Activated CD4-positive, alpha-beta T cell treated with anti-CD3 and anti-CD28 coated beads for 48 hours (primary cell): ENCODE data around the gene TMEM39A.

Experiments
- DNase-seq: peaks from one replicate; pipeline ENCODE4 v3.0.0-alpha.2; 2020

TMEM39A gene

DNA sequence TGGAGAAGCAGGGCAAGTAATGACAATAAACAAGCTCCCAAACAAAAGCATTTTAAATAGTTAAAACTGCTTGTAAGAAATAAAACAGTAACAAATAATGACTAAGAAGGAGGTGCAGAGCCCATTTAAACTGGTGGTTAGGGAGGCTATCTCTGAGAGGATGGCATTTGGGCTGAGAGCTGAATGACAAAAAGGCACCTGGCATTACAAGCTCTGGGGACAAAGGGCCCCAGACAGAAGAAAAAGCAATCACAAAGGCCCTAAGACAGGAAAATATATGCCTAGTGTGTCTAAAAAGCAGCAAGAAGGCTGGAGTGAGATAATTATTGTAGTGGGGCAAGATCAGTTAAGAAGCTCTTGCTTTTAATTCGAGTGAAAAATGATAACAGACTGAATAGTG lies 9.6 kb downstream of the TMEM39A start:
- no peak for DNase-seq

DNA sequence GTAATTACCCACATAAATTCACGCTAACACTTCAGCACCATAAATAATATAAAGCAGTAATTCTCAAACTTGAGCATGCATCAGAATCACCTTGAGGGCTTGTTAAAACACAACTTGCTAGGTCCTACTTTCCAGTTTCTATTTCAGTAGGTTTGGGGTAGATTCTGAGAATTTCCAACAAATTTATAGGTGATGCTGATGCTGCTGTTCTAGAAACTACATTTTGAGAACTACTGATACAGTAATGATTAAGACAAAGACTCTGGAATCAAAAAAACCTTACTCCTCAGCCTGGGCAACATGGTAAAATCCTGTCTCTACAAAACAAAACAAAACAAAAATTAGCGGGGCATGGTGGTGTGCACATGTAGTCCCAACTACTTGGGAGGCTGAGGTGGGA lies 18.8 kb downstream of the TMEM39A start:
- no peak for DNase-seq

DNA sequence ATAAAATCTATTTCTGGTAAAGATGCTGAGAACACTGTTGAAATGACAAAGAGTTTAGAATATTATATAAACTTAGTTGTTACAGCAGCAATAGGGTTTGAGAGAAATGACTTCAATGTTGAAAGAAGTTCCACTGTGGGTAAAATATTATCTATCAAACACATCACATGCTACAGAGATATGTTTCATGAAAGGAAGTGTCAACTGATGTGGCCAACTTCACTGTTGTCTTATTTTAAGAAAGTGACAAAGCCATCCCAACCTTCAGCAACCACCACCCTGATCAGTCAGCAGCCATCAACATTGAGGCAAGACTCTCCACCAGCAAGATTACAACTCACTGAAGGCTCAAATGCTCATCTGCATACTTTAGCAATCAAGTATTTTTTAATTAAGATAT lies 20.2 kb downstream of the TMEM39A start:
- DNase-seq = no peak

DNA sequence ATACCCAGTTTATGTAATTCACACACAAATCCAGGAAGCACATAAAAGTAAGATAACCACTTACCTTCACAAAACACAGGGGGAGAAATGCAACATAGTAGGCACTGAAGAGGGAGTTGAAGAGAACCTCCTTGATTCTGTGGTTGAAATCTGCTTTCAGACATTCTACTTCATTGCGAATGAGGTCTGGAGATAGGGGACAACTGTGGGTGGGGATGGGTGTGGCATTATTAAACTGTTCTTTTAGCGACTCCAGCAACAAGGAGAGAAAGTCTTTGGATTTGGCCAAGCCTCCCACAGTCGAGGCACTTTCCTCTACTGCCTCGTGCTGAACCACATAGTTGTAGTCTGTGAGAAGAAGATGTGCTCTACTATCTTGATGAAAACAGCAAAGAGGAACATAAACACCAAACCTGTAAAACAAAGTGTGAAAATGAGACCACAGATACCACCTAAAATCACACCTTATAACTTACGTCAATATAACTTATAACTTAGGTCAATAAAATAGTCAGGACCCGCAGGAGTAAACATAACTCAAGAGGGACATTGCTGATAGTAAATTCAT lies 25.6 kb downstream of the TMEM39A start:
- DNase-seq = no peak

DNA sequence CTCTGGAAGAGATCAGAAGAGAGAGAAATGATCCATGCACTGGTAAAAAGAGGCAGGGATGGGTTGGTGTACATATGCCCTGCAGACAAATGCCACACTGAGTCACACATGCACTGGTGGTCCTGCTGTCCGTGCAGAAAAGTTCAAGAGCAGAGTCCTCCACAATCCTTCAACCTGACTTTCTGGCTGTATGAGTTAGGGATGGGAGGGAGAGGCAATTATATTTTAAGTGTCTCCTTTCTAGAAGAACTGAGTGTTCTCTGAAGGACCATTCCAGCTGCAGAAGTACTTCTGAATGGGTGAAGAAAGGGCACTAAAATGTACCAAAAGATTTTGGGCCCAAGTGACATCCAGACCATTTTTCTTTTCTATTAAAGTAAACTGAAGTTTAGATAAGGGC lies 26.4 kb downstream of the TMEM39A start:
- no peak for DNase-seq

DNA sequence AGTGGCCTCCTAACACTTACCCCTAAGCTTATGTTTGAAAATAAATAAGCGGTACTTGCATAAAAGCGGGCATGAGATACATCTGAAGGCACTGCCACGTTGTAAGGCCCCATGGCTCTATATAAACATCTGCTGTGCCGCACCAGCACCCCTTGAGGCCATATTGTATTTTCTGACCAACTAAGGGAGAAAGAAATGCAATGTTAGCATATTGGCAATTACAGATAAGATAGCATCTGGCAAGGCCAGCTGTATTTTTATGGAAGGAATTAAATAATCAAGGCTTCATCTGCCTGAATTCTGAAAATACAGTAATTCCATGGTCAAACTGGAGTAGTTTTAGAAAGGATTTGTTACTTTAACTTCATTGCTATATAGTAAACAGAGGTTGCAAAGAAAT lies 28.7 kb downstream of the TMEM39A start:
- no peak for DNase-seq

DNA sequence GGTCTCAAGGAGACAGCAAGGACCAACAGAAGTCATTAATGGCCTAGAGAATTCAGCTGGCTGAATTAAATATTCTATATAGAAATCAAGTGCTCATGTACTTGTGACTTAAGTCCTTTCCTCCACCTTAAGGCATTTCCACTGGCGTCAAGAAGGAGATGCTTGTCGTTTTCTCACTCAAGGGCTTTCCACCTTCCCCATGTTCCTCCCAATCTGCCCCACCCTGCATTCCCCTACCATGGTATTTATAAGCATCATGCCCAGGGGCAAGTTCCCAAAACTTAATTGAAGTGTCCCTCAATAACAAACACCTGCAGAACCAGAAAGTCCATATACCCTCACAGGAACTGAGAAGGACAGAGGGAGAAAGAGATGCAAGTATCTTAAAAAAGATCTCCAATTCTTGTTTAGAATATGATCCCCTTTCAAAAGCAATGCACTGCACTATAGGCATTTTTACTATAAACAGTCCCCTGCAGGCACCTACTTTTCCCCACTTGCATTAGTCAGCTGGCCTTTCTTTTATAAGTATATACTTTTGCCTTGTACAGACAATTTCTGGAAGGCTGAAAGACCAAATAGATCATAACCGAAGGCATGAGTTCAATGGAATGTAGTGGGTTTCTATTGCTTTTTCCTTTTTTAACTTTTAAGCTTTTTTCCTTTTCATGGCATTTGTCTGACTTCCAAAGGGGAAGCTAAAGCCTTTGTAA lies 29.6 kb downstream of the TMEM39A start:
- DNase-seq = no peak

DNA sequence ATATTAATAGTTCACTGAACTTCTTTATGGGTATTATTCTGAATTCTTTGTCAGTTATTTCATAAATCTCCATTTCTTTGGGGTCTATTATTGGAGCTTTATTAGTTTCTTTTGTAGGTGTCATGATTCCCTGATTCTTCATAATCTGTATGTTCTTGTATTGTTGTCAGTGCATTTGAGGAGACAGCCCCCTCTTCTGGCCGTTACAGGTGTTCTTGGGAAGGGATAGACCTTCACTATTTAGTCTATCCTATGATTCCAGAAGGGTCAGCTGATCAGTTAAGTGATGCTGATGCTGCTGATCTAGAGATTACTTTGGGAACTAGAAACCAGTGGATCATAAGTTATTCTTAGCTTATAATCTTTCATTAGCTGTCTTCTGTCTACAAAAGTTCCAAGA lies 34.9 kb downstream of the TMEM39A start:
- no peak for DNase-seq

DNA sequence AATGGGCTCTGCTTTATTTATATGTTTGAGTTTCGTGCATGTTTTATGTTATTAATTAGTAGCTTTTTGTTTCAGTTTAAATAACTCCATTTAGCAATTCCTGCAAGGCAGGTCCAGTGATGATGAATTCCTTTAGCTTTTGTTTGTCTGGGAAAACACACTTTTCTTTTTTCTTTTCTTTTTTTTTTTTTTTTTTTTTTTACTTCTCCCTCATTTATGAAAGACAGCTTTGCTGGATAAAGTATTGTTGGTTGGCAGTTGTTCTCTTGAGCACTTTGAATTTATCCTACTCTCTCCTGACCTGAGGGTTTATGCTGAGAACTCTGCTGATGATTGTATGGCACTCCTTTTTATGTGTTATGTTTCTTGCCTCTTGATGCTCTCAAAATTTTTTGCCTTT lies 35.7 kb downstream of the TMEM39A start:
- DNase-seq = no peak

DNA sequence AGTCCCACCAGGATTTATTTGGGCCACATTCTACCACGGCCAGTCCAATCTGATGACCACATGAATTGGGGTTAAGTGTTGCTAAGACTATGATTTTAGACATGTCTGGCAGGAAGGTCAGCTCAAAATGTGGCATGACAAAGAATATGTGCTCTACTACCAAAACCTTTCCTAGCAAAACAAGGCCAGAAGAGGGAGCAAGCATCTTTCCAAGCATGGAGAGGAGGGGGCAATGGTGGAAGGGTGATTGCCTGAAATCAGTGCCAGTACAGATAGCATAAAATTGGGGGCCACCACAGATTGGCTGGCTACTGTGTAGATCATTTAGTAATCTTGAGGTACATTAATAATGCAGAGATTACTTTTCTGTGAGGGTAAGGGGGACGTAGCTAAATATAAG lies 43.2 kb downstream of the TMEM39A start:
- DNase-seq = no peak

DNA sequence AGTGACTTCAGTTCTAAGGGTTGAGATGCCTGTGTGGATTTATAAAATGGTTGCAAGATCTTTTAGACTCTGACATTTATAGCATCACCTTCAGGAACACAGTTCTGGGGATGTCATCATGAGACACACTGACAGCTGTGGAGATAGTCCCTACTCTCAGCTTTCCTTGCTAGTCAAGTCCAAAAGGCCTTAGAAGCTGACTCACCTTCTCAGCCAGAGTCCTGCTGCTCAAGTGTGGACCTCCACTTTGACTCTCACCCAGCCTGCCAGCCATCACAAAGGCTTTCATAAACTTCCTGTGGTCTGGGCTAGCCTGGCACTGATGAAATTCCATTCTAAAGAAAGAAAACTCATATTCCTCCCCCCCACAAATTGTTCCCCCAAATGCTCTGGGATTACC lies 44.8 kb downstream of the TMEM39A start:
- no peak for DNase-seq

DNA sequence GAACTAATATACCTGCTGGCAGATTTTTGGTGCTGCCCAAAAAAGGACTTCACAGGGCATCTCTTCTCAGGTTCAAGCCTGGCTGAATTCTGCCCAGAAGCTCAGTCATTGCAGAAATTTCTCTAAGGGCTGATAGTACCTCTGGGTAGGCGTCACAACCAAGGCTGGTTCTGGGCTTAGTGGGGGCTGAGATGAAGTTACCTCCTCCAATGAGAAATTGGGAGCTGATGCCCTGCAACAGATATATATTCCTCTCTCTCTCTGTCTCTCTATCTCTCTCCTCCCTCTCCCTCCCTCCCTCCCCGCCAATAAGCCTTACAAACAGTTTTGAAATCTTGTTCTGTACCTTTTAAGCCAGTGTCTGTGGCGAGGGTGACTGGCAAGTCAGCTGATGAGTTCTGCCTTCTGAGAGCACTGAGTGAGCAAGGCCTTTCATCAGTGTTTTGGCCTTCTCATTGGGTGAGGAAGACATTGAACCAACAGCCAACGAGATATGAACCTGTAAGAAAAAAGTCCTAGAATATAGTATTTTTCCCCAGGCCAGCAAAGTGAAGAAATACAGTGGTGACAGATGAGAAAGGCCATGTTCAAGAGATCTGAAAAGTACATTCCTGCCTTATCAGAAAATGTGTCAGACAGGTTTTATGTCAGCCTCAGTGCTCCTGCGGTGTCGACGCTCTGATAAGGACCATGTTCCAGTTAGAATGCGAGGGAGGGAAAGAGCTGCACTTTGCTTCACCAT lies 45.5 kb downstream of the TMEM39A start:
- no peak for DNase-seq

DNA sequence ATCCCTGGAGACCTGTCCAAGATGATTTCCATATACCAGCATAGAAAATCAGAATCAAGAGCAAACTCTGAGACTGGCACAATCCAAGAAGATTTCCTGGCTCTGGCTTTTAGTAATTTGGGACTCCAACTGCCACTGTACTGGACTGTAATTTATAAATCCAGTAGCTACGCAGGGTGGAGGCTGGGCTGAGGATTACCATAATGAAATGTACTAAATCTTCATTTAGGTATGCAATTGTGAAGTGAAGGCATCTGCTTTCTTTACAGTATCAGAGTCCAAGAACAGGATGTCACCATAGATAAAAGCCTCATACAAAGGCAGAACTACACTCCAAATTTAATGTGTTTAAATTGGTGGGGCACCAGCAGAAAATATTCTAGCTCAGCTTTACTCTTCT lies 46.5 kb downstream of the TMEM39A start:
- no peak for DNase-seq

DNA sequence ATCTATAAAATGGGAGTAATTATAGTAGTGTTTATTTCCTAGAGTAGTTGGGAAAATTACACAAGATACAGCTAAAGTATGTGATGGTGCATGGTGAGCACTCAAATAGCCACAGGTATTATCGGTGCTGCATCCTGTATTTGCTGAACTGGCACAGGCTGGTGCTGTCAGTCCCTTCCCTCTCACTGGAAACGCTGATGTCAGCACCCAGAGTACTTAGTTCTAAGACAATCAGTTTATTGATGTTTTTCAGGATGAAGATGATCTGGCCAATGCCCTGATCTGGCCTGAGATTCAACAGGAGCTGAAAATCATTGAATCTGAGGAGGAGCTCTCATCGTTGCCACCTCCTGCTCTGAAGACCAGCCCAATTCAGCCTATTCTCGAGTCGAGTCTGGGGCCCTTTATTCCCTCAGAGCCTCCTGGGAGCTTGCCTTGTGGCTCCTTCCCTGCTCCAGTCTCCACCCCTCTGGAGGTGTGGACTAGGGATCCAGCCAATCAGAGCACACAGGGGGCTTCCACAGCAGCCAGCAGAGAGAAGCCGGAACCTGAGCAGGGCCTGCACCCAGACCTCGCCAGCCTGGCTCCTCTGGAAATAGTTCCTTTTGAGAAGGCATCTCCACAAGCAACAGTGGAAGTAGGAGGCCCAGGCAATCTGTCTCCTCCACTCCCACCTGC lies 49.7 kb downstream of the TMEM39A start:
- no peak for DNase-seq

DNA sequence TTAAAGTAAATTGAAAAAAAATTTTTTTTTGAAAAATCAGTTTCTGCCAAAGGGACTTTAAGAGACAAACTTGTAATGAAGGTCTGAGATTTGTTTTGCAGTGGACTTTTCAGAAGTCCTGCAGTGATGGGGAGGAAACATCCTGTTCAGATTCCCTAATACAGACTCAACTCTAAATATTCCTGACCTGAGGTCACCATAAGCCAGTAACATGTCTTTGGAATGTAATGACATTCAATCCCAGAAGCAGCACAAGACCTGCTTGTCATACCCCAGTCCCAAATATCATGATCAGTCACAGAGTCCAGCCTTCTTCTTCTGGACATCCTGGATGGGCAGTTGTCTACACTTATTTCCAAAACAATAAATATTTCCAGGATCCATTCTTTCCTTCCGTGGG lies 53.6 kb downstream of the TMEM39A start:
- no peak for DNase-seq

DNA sequence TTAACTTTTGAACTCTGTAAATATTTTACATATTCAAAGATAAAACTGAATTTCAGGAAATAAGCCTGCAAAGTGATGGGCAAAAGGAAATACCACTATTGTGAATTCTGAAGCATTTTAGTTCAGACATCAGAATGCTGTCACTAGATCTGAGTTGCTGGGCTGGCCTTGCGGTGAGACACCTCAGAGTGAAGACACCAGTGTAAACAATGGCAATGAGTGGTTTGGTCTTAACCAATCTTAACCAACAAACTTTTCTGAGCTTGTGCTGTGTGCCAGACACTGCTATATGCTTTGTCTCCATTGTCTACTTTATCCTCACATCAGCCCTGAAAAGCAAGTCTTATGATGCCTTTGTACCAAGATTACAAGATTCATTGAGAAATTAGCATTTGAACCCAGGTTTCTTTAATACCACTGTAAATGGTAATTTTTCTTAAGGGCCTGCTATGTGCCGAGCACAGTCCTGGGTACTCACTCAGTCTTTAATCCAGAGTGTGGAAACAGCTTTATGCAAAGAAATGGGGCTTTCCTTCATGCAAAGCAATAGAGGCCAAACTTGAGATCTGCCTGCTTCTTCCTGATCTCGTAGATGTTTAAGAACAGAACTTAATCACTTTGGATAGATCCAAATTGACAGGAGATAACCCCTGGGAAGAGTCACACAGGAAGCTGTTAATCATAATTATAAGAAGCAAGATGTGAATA lies 55.0 kb downstream of the TMEM39A start:
- DNase-seq = no peak

DNA sequence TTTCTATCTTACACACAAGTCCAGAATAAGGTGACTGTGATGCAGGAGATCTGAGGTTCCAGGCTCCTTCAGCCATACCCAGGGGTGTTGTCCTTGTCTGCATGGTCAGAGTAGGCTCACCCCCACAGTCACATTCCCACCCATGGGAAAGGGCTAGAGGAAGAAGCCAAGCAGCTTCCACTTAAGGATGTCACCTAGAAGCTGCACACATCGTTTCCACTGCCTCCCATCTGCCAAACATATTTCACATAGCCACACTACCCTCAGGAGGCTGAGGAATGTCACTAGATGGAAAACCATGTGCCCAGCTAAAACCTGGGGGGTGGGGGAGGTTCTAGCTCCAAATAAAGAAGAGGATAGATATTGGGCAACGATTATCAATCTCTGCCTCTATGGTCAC lies 58.1 kb downstream of the TMEM39A start:
- DNase-seq = no peak

DNA sequence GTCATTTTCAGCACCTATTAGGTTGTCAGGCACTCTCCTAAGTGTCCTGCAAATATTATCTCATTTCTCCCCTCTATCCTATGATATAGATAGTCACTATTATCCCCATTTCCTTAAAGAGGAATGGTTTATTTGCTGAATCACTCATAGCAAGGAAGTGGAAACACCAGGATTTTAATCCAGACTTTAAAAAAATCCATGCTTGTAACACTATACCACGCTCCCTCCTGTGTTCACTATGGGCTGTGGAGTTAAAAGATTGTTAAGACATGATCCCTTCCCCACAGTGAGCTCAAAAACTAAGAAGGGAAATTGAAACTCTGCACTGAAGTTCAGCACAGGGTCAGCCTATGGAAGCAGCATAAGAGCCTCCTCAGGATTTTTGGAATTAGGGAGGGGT lies 60.2 kb downstream of the TMEM39A start:
- no peak for DNase-seq

DNA sequence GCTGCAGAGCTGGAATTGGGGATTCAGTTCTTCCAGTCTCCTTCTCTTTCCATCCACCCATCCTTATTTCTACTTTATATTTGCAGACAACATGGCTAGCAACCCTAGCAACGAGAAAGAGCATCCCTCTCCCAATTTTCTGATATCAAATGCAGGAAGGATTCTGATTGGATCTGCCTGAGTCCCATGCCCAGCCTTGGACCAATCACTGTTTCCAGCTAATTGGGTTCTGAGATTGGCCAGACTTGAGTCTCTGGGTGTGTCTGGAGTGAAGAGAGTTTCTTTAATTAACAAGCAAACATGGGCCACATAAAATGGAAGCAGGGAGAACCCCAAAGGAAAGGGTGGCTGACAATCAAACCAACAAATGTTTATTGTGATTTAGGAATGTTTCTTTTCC lies 60.6 kb downstream of the TMEM39A start:
- DNase-seq = no peak

DNA sequence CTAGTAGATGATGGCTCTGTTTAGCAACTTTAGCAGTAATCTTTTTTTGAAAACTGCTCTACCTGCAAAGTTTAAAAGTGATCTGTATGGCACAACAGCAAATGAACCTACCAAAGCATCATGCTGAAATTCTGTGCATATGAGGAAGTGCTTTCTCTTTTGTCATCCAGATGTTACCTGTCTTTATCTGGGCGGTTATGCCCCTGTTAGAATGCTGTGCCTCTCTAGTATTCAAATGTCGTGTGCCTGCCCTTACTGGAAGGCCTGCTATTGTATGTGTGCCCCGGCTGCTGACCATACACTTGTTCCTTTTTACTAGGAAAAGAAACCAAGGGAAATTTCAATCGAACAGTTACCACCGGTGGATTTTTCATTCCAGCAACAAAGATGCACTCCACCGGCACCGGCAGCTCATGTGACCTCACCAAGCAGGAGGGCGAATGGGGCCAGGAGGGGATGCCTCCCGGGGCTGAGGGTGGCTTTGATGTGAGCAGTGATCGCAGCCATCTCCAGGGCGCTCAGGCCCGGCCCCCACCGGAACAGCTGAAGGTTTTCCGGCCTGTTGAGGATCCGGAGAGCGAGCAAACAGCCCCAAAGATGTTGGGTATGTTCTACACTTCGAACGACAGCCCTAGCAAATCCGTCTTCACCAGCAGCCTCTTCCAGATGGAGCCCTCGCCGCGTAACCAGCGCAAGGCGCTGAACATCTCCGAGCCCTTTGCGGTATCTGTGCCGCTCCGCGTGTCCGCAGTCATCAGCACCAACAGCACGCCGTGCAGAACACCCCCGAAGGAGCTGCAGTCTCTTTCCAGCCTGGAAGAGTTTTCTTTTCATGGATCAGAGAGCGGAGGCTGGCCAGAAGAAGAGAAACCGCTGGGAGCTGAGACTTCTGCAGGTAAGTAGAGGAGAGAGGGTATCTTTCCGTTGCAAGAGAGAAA lies 61.6 kb downstream of the TMEM39A start:
- DNase-seq = no peak

DNA sequence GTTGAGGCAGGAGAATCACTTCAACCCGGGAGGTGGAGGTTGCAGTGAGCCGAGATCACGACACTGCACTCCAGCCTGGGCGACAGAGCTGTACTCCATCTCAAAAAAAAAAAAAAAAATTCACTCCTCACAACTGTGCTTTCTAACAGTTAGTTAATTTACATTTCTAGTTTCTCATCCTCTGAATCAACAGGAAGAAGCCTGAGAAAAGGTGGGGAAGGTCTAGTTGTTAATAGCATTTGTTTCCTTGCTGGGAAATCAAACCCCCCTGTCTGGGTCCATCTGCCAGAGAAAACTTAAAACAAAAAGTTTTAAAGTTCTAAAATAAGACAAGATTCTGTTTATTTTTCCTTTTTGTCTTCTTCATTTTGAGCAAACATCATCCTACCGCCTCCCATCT lies 62.3 kb downstream of the TMEM39A start:
- DNase-seq = no peak

DNA sequence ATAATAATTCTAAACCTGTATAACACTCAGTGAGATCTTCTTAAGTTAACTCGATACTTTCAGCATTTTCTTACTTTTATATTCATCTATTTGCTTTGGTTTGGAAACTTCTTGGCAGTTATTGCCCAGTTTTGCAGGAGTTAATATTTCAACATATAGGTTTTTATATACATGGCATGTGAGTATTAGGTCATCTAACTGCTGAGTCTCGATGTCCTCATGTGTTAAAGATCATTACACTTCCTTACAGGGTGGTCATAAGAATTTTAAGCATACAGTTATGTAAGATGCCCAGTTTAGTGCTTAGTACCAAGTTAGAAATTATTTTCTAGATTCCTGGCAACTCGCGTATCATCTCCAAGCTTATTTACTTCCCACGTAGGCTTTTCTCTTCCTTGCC lies 62.9 kb downstream of the TMEM39A start:
- DNase-seq = no peak
